A673 (cell line): Measurements from ENCODE around the gene A3GALT2.

ENCODE experiments used
- EZH2 ChIP-seq: fragments of 200-600 bp; sonication (generic); IDR thresholded peaks from 2 replicates; pipeline ENCODE4 v1.6.1; 2017; ENCODE audit warnings: borderline replicate concordance, low read depth, mild to moderate bottlenecking, mixed read lengths, antibody characterized with exemption, low read length; ENCODE audit not compliant: poor library complexity, severe bottlenecking
- TF ChIP-seq, protein P1 (sequence below): fragments of 300-800, 200-600 bp; sonication (generic); conservative IDR thresholded peaks from 2 replicates; pipeline ENCODE4 v1.5.1; 2017; ENCODE audit warnings: low read depth, mild to moderate bottlenecking, antibody characterized with exemption, low read length, moderate library complexity, mixed read lengths

DNA sequence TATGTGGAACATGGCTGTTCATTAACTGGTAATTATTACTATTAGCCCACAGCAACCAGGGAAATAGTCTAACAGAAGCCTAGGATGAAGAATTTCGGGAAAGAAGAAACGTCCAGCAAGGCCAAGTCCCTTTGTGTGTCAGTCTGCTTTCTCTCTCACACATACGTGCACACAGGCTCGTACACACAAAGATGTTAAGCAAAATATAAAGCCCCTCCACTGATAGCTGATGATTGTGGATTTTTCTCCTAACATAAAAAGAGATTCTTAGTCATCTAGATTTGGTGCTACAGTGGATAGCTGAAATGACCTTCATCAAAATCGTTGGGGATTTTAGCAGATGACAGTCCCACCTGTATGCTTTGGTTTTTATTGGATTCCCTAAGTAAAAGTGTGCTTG lies 42.1 kb upstream of the A3GALT2 start:
- TF ChIP-seq, protein P1, sequence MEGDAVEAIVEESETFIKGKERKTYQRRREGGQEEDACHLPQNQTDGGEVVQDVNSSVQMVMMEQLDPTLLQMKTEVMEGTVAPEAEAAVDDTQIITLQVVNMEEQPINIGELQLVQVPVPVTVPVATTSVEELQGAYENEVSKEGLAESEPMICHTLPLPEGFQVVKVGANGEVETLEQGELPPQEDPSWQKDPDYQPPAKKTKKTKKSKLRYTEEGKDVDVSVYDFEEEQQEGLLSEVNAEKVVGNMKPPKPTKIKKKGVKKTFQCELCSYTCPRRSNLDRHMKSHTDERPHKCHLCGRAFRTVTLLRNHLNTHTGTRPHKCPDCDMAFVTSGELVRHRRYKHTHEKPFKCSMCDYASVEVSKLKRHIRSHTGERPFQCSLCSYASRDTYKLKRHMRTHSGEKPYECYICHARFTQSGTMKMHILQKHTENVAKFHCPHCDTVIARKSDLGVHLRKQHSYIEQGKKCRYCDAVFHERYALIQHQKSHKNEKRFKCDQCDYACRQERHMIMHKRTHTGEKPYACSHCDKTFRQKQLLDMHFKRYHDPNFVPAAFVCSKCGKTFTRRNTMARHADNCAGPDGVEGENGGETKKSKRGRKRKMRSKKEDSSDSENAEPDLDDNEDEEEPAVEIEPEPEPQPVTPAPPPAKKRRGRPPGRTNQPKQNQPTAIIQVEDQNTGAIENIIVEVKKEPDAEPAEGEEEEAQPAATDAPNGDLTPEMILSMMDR: no peak
- TF ChIP-seq EZH2: no peak
